Neural progenitor cell (in vitro differentiated cells): ENCODE measurements around the gene RAET1E. TPM values are rescaled to one million over a fixed set of nuclear protein-coding genes. Genes with fewer than 3 reads are reported as not detected.
A peak's percentile ranks its signal among the peaks of the same experiment; 100 is the strongest.

Experiments
- DNase-seq: peaks from one replicate; pipeline ENCODE4 v3.0.0-alpha.2; 2016; ENCODE audit warnings: low spot score
- H2AFZ ChIP-seq: fragments of 200-600 bp; sonication (generic); replicated peaks from 2 replicates; pipeline ENCODE4 v1.6.1; 2016; ENCODE audit warnings: antibody characterized with exemption
- H3F3A ChIP-seq: fragments of 200-600 bp; sonication (generic); 2 replicates; pipeline ENCODE4 v1.6.1; 2016; ENCODE audit warnings: antibody characterized with exemption, low read depth
- H3K27ac ChIP-seq: fragments of 200-600 bp; sonication (generic); 2 replicates; pipeline ENCODE4 v1.5.1; 2016; ENCODE audit warnings: mild to moderate bottlenecking
- H3K27me3 ChIP-seq: fragments of 200-600 bp; sonication (generic); 2 replicates; pipeline ENCODE4 v1.6.1; 2016; ENCODE audit warnings: mild to moderate bottlenecking, moderate library complexity
- H3K36me3 ChIP-seq: fragments of 200-600 bp; sonication (generic); 2 replicates; pipeline ENCODE4 v1.5.1; 2016
- H3K4me1 ChIP-seq: fragments of 200-600 bp; sonication (generic); 2 replicates; pipeline ENCODE4 v1.6.1; 2016; ENCODE audit warnings: mixed run types
- H3K4me2 ChIP-seq: fragments of 200-600 bp; sonication (generic); 2 replicates; pipeline ENCODE4 v1.6.1; 2016
- H3K4me3 ChIP-seq: fragments of 200-600 bp; sonication (generic); 2 replicates; pipeline ENCODE4 v1.5.1; 2016
- H3K79me2 ChIP-seq: fragments of 200-600 bp; sonication (generic); 2 replicates; pipeline ENCODE4 v1.6.1; 2016; ENCODE audit warnings: low read depth
- H3K9ac ChIP-seq: fragments of 200-600 bp; sonication (generic); 2 replicates; pipeline ENCODE4 v1.6.1; 2016
- H3K9me3 ChIP-seq: fragments of 200-600 bp; sonication (generic); 2 replicates; pipeline ENCODE4 v1.5.1; 2016; ENCODE audit warnings: low read depth
- H4K20me1 ChIP-seq: fragments of 200-600 bp; sonication (generic); 2 replicates; pipeline ENCODE4 v1.6.1; 2016; ENCODE audit warnings: low read depth
- H3K27ac Mint-ChIP-seq: 3 replicates; pipeline ENCODE4 v1.8.0; 2021; ENCODE audit warnings: mixed read lengths
- H3K27me3 Mint-ChIP-seq: 2 replicates; pipeline ENCODE4 v1.8.0; 2022; ENCODE audit warnings: low read depth, mild to moderate bottlenecking, inconsistent platforms, moderate library complexity, mixed read lengths; ENCODE audit not compliant: insufficient read depth
- H3K36me3 Mint-ChIP-seq: 3 replicates; pipeline ENCODE4 v1.8.0; 2021; ENCODE audit warnings: mixed read lengths
- H3K4me1 Mint-ChIP-seq: 3 replicates; pipeline ENCODE4 v1.8.0; 2021; ENCODE audit warnings: mixed read lengths
- H3K4me3 Mint-ChIP-seq: 3 replicates; pipeline ENCODE4 v1.8.0; 2021; ENCODE audit warnings: mild to moderate bottlenecking, moderate library complexity, mixed read lengths
- H3K9me3 Mint-ChIP-seq: 3 replicates; pipeline ENCODE4 v1.8.0; 2020; ENCODE audit warnings: mixed read lengths
- CTCF ChIP-seq: fragments of 200-600 bp; sonication (generic); IDR thresholded peaks from 2 replicates; pipeline ENCODE4 v1.5.1; 2017; ENCODE audit warnings: antibody characterized with exemption, mild to moderate bottlenecking
- EZH2 ChIP-seq: fragments of 200-600 bp; sonication (generic); IDR thresholded peaks from 2 replicates; pipeline ENCODE4 v1.6.1; 2017; ENCODE audit warnings: antibody characterized with exemption, mild to moderate bottlenecking, moderate library complexity
- EZH2phosphoT487 ChIP-seq: fragments of 200-600 bp; sonication (generic); IDR thresholded peaks from 2 replicates; pipeline ENCODE4 v1.6.1; 2017; ENCODE audit warnings: antibody characterized with exemption
- total RNA-seq: library from RNA; depleted of rRNA; stranded (reverse); fragments of >200 nt; gene quantifications from 2 replicates; pipeline ENCODE4 v1.2.3, GENCODE V29; 2015; ENCODE audit warnings: low replicate concordance

The RAET1E gene
- total RNA-seq, 1 donor from 2014 or later, result not detected

- Histone ChIP-seq H3K79me2 (no peaks in the 10 kb centered on the region), H3K27me3 (peaks cover 100% of the 10 kb centered on the region), H3K9me3 (no peaks in the 10 kb centered on the region), H3K36me3 (no peaks in the 10 kb centered on the region), H3K27ac (no peak overlapping the region), H3K4me2 (peak overlapping the region; percentile 76), H3K4me3 (peak overlapping the region; percentile 47), H2AFZ (peak overlapping the region; percentile 70), H3F3A (peaks cover 4% of the 10 kb centered on the region), H3K4me1 (peaks cover 5% of the 10 kb centered on the region), H4K20me1 (peaks cover 16% of the 10 kb centered on the region), H3K9ac (no peak overlapping the region)
- Mint-ChIP-seq H3K27me3 (peaks cover 70% of the 10 kb centered on the region), H3K4me1 (peaks cover 11% of the 10 kb centered on the region), H3K9me3 (peaks cover 9% of the 10 kb centered on the region), H3K36me3 (no peaks in the 10 kb centered on the region), H3K27ac (no peak overlapping the region), H3K4me3 (peak overlapping the region; percentile 86)
- peak; percentile 89 for DNase-seq
- TF ChIP-seq EZH2 (peak; percentile 28), EZH2phosphoT487 (peak; percentile 23), CTCF (peak; percentile 88)
Measured at GRCh38 chr6:149925974-149926777, 28.3 kb upstream of the RAET1E start.

- TF ChIP-seq CTCF, result no peak
- TF ChIP-seq EZH2phosphoT487, result peak; percentile 50
- TF ChIP-seq EZH2, result peak; percentile 59
- peak overlapping the region; percentile 70 for H2AFZ ChIP-seq
Measured at GRCh38 chr6:149925253-149925973, 27.5 kb upstream of the RAET1E start.

GRCh38 chr6:149924933-149925252 lies 27.0 kb upstream of the RAET1E start:
- Mint-ChIP-seq H3K4me3 (peak overlapping the region; percentile 81), H3K27ac (no peak overlapping the region), H3K36me3 (no peaks in the 10 kb centered on the region), H3K4me1 (peaks cover 11% of the 10 kb centered on the region), H3K27me3 (peaks cover 65% of the 10 kb centered on the region), H3K9me3 (peaks cover 9% of the 10 kb centered on the region)
- H3K4me3 ChIP-seq, result no peak overlapping the region
- peaks cover 16% of the 10 kb centered on the region for H4K20me1 ChIP-seq
- H2AFZ ChIP-seq, result no peak overlapping the region
- peak overlapping the region; percentile 76 for H3K4me2 ChIP-seq
- H3K36me3 ChIP-seq, result no peaks in the 10 kb centered on the region
- no peaks in the 10 kb centered on the region for H3K79me2 ChIP-seq
- H3K27ac ChIP-seq, result no peak overlapping the region
- H3K9me3 ChIP-seq, result no peaks in the 10 kb centered on the region
- no peak overlapping the region for H3K9ac ChIP-seq
- TF ChIP-seq EZH2, result no peak
- no peak for TF ChIP-seq EZH2phosphoT487
- TF ChIP-seq CTCF, result no peak
- H3K4me1 ChIP-seq, result peaks cover 5% of the 10 kb centered on the region
- H3K27me3 ChIP-seq, result peaks cover 100% of the 10 kb centered on the region
- H3F3A ChIP-seq, result peaks cover 4% of the 10 kb centered on the region
- DNase-seq, result no peak

More at GRCh38 chr6:149925253-149925973, 27.5 kb upstream of the RAET1E start:
- H3K79me2 ChIP-seq, result no peaks in the 10 kb centered on the region
- no peaks in the 10 kb centered on the region for H3K36me3 ChIP-seq
- H3K27ac ChIP-seq, result no peak overlapping the region
- Mint-ChIP-seq H3K27me3 (peaks cover 70% of the 10 kb centered on the region), H3K36me3 (no peaks in the 10 kb centered on the region), H3K4me1 (peaks cover 11% of the 10 kb centered on the region), H3K4me3 (peak overlapping the region; percentile 86), H3K27ac (no peak overlapping the region), H3K9me3 (peaks cover 9% of the 10 kb centered on the region)
- no peaks in the 10 kb centered on the region for H3K9me3 ChIP-seq
- H4K20me1 ChIP-seq, result peaks cover 16% of the 10 kb centered on the region
- H3F3A ChIP-seq, result peaks cover 4% of the 10 kb centered on the region
- H3K4me2 ChIP-seq, result peak overlapping the region; percentile 76
- H3K27me3 ChIP-seq, result peaks cover 100% of the 10 kb centered on the region
- H3K4me3 ChIP-seq, result peak overlapping the region; percentile 47
- peaks cover 5% of the 10 kb centered on the region for H3K4me1 ChIP-seq
- DNase-seq, result peak; percentile 27
- no peak overlapping the region for H3K9ac ChIP-seq
